Mucosa of descending colon (tissue), 3 donors: Measurements from ENCODE around the gene CREB5. TPM values are rescaled to one million over a fixed set of nuclear protein-coding genes. Genes with fewer than 3 reads are reported as not detected.

ENCODE experiments used
- ATAC-seq: fragments of 200-7000 bp; cut with Tn5 transposase; one replicate; pipeline ENCODE4 v1.9.1; 2020; ENCODE audit warnings: mild to moderate bottlenecking, moderate library complexity
- DNase-seq, 3 donors: peaks; one replicate each; pipeline ENCODE4 v3.0.0-alpha.2; 2020
- H3K36me3 ChIP-seq: fragments of 200-600 bp; one replicate; pipeline ENCODE4 v1.8.0; 2021; ENCODE audit warnings: low read depth, mild to moderate bottlenecking
- H3K4me1 ChIP-seq: fragments of 200-600 bp; one replicate; pipeline ENCODE4 v1.8.0; 2021; ENCODE audit warnings: low read depth, mild to moderate bottlenecking
- H3K4me3 ChIP-seq: fragments of 200-600 bp; one replicate; pipeline ENCODE4 v1.8.0; 2021; ENCODE audit warnings: mild to moderate bottlenecking
- H3K9me3 ChIP-seq: fragments of 200-600 bp; one replicate; pipeline ENCODE4 v1.8.0; 2021; ENCODE audit warnings: mild to moderate bottlenecking
- CTCF ChIP-seq: fragments of 200-600 bp; IDR thresholded peaks from one replicate; pipeline ENCODE4 v1.8.0; 2022; ENCODE audit warnings: antibody characterized with exemption, mild to moderate bottlenecking
- intact Hi-C, 2 donors: fragments of 100-400 bp; cut with DNase I in 1 of 2; cut with micrococcal nuclease in 1 of 2; formaldehyde crosslinking; loops; one replicate each; pipeline versions ENCODE4 v1.11.0 to v1.11.1; 2022; cut with DNase I, micrococcal nuclease
- total RNA-seq, 3 donors: library from RNA; stranded (reverse); fragmentation: NEBNext Ultra II Directional in 2 of 3; extraction: Animal tissue kit (Norgen Biotek cat#: 25700) in 2 of 3; gene quantifications; one replicate each; pipeline versions ENCODE4 v1.2.1 to v1.2.4, GENCODE V29; 2021 to 2023
- donor health status: DM: no; HTN: no; CAD: no; lungs with moderate emphysema.
- donor health status: DM: no; HTN: no; CAD: no.
- donor health status: DM: no; HTN: yes; CAD: no.

The CREB5 gene
- total RNA-seq, 3 donors from 2014 or later, result 0.61 to 5.4 (median 1.9) TPM

GRCh38 chr7:28473571-28474281, 61.4 kb downstream of the CREB5 start:
- peak; percentile 25 for ATAC-seq

GRCh38 chr7:28474282-28474638, 61.9 kb downstream of the CREB5 start:
- Histone ChIP-seq H3K4me3 (no peak overlapping the region), H3K9me3 (no peaks in the 10 kb centered on the region), H3K36me3 (no peaks in the 10 kb centered on the region), H3K4me1 (no peaks in the 10 kb centered on the region)
- ATAC-seq (peak; percentile 11), DNase-seq (no peak)
- no peak for TF ChIP-seq CTCF
- intact Hi-C loops, result no loop called here

More at GRCh38 chr7:28473571-28474281, 61.4 kb downstream of the CREB5 start:
- H3K9me3 ChIP-seq, result no peaks in the 10 kb centered on the region
- intact Hi-C loops, result no loop called here
- no peaks in the 10 kb centered on the region for H3K4me1 ChIP-seq
- DNase-seq, result no peak
- H3K4me3 ChIP-seq, result no peak overlapping the region
- no peaks in the 10 kb centered on the region for H3K36me3 ChIP-seq
- TF ChIP-seq CTCF, result no peak

GRCh38 chr7:28474640-28475039, 62.3 kb downstream of the CREB5 start:
- Histone ChIP-seq H3K4me3 (no peak overlapping the region), H3K36me3 (no peaks in the 10 kb centered on the region), H3K4me1 (no peaks in the 10 kb centered on the region), H3K9me3 (no peaks in the 10 kb centered on the region)
- intact Hi-C loops, result no loop called here
- no peak for TF ChIP-seq CTCF
- DNase-seq, result no peak
- ATAC-seq, result no peak

- no peak overlapping the region for H3K4me3 ChIP-seq
- no peak for TF ChIP-seq CTCF
- ATAC-seq (no peak), DNase-seq (no peak)
- intact Hi-C loops, result no loop called here
- no peaks in the 10 kb centered on the region for H3K4me1 ChIP-seq
- H3K36me3 ChIP-seq, result no peaks in the 10 kb centered on the region
- no peaks in the 10 kb centered on the region for H3K9me3 ChIP-seq
Measured at GRCh38 chr7:28477041-28477442, 64.7 kb downstream of the CREB5 start.

- TF ChIP-seq CTCF, result no peak
- intact Hi-C loops, result no loop called here
- no peak overlapping the region for H3K4me3 ChIP-seq
- no peaks in the 10 kb centered on the region for H3K36me3 ChIP-seq
- ATAC-seq (no peak), DNase-seq (no peak)
- no peaks in the 10 kb centered on the region for H3K4me1 ChIP-seq
- no peaks in the 10 kb centered on the region for H3K9me3 ChIP-seq
Measured at GRCh38 chr7:28478656-28479055, 66.3 kb downstream of the CREB5 start.
